HG02970 (cell line): ENCODE data around the gene NDUFB6.
A peak's percentile ranks its signal among the peaks of the same experiment; 100 is the strongest.
"Not testable (repeated sequence)": the region's sequence is repeated elsewhere in the genome, so short reads cannot be mapped to it uniquely, and the experiment has no call there.

Source experiments
- ATAC-seq: cut with Tn5 transposase; IDR thresholded peaks from one replicate; pipeline ENCODE4 v1.9.1; 2021; ENCODE audit warnings: mild to moderate bottlenecking, moderate library complexity, moderate number of reproducible peaks; ENCODE audit not compliant: unreplicated experiment, low FRiP score

The NDUFB6 gene

GRCh38 chr9:32571969-32572899 is 725 bp downstream of the NDUFB6 start:
- peak; percentile 88 for ATAC-seq

- no peak for ATAC-seq
Observed at GRCh38 chr9:32570262-32570661, 2.7 kb downstream of the NDUFB6 start.

- no peak for ATAC-seq
Observed at GRCh38 chr9:32566770-32567169, 6.2 kb downstream of the NDUFB6 start.

GRCh38 chr9:32565967-32566366 is 7.0 kb downstream of the NDUFB6 start:
- ATAC-seq = no peak

- ATAC-seq = no peak
Observed at GRCh38 chr9:32558408-32558934, 14.5 kb downstream of the NDUFB6 start.

GRCh38 chr9:32554591-32554990 is 18.4 kb downstream of the NDUFB6 start:
- no peak for ATAC-seq

- ATAC-seq = no peak
Observed at GRCh38 chr9:32554107-32554506, 18.9 kb downstream of the NDUFB6 start.

GRCh38 chr9:32552172-32552872 is 20.6 kb downstream of the NDUFB6 start, which contains the start of the genes SMIM27 and TOPORS:
Gene SMIM27 (plus strand): TSS chr9:32552327. CDS start chr9:32552435, 108 bp downstream.
Gene TOPORS (minus strand): TSS chr9:32552586. CDS start chr9:32552436, 150 bp downstream.
- ATAC-seq = peak; percentile 53

GRCh38 chr9:32551276-32552051 is 21.5 kb downstream of the NDUFB6 start:
- ATAC-seq = no peak

- peak; percentile 80 for ATAC-seq
Observed at GRCh38 chr9:32550562-32551275, 22.2 kb downstream of the NDUFB6 start.

- no peak for ATAC-seq
Observed at GRCh38 chr9:32550150-32550561, 22.8 kb downstream of the NDUFB6 start.

- ATAC-seq = not testable (repeated sequence)
Observed at GRCh38 chr9:32548213-32548612, 24.7 kb downstream of the NDUFB6 start.

GRCh38 chr9:32545884-32546283 is 27.1 kb downstream of the NDUFB6 start:
- ATAC-seq = no peak

GRCh38 chr9:32543047-32543446 is 29.9 kb downstream of the NDUFB6 start:
- no peak for ATAC-seq

GRCh38 chr9:32533816-32534215 is 39.1 kb downstream of the NDUFB6 start:
- no peak for ATAC-seq

- ATAC-seq = no peak
Observed at GRCh38 chr9:32533336-32533735, 39.6 kb downstream of the NDUFB6 start.

GRCh38 chr9:32526707-32527048 is 46.3 kb downstream of the NDUFB6 start:
- no peak for ATAC-seq

- peak; percentile 62 for ATAC-seq
Observed at GRCh38 chr9:32526041-32526706, 46.8 kb downstream of the NDUFB6 start, which contains the start of gene RIGI. Gene RIGI (minus strand): TSS chr9:32526196. CDS start chr9:32526166, 30 bp downstream.

- ATAC-seq = peak; percentile 8
Observed at GRCh38 chr9:32525709-32526030, 47.3 kb downstream of the NDUFB6 start.
